ENCODE data around the gene PLSCR1.
"Not testable (repeated sequence)": the region's sequence is repeated elsewhere in the genome, so short reads cannot be mapped to it uniquely, and the experiment has no call there.

The PLSCR1 gene

DNA sequence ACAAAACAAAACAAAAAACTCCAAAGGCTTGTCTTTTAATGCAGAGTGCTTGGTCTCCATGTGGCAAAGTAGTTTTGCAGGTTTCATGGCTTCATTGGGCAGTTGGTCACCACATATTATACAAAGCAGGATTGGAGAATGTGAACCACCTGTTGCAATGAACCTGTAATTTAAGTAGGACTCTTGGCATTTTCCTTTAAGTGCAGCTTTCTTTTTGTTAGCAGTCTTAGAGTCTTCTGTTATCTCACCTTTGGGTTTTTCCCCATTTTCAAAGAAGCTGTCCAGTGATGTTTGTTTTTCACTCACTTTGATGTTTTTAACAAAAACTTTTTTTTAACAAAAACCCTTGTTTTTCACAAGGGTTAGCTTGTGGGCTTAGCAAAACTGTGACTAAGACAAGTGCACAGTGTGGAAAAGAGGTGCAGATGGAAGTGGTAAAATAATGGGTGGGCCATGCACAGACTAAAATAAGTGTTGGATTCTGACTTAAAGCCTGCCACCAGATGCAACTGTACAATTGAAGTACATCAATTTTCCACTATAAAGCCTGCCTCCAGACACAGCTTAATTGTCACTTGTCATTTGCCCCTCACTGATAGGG, 2.9 kb upstream of the PLSCR1 start:
- DNase-seq, result no peak

DNA sequence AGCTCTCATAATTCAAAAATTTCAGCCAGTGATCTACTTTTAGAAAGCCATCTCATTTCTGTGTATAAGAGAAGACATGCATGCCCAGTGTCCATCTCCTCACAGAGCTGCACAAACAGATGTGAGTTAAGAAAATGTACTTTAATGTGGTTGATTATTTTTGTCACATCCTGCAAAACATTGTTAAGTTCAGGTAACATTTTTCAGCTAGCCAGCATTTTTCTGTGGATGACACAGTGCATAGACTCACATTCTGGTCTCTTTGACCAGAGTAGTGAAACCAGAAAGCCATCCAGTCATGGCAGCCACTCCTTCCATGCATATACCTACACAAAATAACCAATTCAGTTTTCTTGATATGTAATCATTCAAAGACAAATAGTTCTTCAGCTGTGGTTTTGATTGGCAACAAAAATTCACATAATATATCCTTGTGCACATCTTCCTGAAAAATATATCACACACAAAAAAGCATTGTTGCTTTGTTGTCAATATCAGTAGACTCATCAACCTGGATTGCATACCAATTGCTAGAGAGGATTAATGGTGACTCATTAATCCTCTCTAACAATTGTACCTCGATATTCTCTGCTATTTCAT, 2.1 kb upstream of the PLSCR1 start:
- DNase-seq, result no peak

DNA sequence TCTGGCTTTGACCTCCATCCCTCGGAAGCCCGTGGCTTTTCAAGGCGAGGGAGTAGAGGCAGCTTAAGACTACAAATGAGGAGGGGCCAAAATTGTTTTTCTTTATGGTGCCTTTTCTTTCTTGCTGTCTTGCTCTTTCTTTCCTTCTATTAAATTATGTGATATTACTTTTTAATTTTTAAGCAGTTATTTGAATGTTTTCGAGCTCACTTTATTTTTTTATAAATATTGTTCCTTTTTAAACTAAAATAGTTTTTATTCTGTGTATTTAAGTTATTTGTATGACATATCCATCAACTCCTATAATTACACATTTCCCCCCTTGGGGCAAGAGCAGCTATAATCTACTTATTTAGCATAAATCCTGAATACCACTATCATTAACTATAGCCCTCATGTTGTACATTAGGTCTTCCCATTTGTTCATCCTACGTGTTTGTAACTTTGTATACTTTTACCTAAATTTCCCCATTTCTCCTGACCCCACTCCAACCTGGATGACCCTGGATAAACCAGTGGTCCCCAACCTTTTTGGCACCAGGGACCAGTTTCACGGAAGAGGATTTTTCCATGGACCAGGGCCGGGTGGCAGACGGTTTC, 622 bp upstream of the PLSCR1 start:
- no peak for DNase-seq

DNA sequence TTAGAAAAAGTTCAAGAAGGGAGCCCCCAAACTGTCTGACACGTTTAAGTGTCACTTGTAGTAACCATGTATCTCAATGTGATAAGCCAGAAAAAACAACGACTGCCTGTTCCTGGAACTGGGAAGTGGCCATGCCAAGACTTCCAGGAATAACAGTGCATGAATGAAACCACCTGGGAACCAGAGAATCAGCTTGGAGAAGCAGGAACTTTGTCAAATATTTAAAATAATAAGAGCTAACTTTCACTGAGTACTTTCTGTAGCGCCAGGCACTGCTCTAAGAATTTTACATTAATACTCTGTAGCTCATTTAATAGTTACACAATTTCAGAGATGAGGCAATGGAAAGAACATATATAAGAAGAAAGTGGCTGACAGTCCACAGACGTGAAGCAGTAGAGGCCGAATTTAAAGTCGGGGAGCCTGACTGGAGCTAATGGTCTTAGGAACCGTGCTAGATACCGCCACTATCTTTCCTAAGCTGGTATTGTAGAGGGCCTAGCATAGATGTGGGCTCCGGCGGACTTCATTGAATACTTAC, 876 bp downstream of the PLSCR1 start:
- DNase-seq, result peak; percentile 53

DNA sequence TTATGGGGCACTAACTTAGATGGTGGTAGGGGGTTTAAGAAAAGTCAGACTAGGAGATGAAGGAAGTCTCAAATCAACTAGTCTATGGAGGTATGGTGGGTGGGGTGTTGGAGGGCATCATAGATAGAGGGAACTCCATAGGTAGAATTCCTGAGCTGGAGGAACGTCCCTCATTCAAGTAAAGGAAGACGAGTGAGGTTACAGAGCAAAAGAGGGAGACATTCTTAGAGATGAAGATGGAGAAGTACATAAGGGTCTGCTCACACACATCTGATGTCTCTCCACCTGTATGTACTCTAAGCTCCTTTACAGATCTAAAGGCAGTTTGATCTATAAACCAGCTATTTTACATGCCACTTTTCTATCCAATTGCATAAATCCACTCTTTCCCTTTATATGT, 1.4 kb downstream of the PLSCR1 start:
- no peak for DNase-seq

DNA sequence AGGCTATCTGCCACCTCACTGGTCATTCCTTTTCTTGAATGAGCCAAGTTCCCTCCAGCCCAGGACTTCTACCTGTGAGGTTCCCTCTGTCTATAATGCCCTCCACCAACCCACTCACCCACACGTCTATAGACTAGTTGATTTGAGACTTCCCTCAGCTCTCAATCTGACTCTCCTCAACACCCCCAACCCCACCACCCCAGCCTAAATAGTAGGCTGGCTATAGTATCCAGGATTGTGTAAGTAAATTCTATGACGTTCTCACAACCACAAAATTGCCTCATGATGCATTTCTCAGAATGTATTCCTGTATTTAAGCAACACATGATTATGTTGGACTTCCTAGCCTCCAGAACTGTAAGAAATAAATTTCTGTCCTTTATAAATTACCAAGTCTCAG, 2.2 kb downstream of the PLSCR1 start:
- DNase-seq, result no peak

DNA sequence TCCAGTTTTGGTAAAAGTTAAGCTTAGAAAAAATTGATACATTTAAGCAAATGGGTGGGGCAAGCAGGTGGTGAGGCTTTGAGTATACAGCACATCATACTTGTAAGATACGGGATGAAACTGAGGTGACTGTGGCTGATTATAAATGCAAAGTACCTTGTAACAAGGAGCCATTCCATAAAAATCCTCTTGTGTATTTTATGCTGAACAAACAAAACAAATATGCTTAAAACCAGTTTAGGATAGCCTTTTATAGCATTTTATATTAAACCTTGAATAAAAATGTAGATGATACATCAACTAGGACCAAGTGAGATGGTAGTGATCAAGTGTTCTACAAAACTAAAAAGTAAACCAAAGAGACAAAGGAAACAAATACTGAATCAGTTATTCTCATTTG, 3.4 kb downstream of the PLSCR1 start:
- no peak for DNase-seq

DNA sequence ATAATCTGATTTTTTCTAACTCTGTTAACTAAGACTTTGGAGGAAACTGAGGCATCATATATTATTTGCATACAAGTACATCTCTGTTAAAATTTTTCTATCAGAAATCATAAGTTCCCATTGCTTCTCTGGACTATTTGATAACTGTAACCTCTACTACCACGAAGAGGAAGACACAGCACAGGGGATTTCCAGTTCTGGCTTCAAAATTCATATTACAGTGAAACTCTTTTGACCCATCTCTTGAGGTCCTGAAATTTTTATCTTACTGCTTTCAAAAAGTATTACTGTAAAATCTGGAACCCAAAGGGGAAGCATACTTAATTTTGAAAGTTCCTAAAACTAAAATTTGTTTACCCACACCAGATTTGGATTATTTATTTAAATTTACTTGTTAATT, 4.2 kb downstream of the PLSCR1 start:
- no peak for DNase-seq

DNA sequence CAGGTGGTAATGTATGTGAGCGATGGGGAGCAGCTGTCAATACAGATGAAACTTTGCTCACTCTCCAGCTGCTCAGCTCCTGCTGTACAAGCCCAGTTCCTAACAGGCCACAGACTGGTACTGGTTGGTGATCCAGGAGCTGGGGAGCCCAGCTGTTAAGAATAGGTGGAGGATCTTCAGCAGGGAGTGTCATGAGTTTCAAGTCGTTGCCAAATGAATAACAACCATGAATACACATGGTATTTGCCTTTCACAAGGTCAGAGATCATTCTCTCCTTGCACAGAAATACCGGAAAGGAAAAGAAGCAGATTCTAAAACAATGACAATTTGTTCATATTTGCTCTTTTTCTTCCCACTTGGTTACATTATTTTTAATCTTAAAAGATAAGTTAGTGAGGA, 5.1 kb downstream of the PLSCR1 start:
- no peak for DNase-seq

DNA sequence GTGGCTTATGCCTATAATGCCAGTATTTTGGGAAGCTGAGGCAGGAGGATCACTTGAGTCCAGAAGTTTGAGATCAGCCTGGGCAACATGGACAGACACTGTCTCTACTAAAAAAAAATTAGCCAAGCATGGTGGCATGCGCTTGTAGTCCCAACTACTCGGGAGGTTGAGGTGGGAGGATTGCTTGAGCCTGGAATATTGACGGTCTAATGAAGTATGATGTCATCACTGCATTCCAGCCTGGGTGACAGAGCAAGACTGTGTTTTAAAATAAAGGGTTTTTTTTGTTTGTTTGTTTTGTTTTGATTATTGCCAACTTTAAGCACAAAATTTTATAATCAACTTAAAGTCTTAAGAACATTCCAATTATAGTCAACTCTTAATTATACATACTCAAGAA, 6.8 kb downstream of the PLSCR1 start:
- no peak for DNase-seq

DNA sequence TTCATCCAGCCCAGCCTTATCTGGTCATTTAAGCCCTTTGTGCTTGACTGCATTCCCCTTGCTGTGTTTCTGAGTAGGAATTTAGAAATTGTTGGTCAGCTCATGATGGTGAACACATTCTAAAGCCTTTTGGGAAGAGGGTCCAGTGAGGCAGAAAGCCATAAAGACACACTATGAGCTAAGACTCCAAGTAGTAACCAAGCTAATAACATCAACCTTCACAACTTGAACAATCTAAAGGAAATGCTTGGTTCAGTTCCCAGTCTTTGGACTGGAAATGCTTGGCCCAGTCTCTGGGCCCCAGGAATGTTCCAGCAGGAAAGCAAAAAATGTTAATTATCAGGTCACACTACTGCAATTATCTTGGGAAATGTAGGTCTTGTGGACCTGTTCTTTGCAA, 7.7 kb downstream of the PLSCR1 start:
- DNase-seq, result no peak

DNA sequence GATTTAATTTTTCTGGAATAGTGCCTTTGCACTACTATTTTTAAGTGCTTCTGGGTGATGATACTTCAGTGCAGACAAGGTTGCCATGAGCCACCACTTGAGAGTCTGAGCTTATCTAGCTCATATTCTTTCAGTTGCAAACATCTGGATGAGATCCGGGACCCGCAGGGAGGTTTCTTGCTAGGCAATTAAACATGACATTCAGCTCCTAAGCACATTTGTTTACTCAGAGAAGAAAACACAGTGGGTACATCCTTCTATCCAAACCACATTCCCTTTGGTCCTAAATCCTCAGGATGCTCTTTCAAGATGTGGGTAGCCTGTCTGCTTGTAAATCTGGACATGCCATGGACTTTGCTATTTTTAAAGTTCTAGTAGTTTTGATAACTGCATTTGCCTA, 12.0 kb downstream of the PLSCR1 start:
- DNase-seq, result no peak

DNA sequence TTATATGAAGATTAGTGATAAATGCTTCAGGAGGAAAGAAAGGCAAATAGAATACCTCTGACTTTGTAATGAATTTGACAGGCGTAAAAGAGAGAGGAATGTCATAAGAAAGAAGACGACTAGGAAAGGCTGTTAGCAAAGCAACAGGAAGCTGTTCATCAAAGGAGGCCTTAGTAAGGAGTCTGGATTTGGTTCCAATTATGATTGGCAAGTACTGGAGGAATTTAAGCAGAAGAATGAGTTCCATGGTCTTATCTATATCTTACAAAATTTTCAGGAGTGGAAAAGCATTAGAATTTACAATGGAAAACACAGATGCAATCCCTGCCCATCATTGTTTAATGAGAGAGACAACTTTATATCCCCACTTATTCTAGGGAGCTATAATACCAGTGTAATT, 13.8 kb downstream of the PLSCR1 start:
- DNase-seq, result no peak

DNA sequence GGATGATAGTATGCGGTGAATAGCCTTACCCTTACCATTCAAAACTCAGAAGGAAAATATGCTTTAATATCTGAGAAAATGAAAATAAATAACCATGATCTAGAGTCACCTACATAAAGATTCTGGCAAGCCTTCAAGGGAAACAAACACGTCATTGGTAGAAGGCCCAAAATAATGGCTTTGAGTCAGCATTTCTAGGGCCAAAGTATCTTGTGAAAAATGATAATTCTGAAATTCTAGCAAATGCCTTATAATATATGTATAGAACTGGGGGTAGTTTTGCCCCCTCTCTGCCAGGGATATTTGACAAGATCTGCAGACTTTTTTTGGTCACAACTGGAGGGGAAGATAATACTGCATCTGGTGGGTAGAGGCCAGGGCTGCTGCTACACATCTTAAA, 15.4 kb downstream of the PLSCR1 start:
- DNase-seq, result no peak

DNA sequence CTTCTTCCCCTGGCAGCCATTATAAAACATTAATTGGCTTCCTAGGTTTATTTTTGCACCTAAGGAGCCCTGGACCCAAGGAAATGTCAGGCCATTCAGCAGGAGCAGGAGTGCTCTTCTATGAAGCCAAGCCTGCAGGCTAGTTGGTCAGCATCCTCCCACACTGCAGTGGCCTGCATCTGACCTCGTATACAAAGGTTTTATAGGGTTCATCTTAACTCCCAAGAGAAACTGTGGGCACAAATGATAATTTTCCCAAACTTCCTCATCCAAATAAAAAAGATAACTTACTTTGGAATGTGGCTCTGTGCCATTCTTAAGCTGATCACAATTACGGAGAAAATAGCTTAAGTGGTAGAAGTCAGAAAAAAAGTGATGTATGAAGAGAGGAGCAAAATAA, 19.4 kb downstream of the PLSCR1 start:
- no peak for DNase-seq

DNA sequence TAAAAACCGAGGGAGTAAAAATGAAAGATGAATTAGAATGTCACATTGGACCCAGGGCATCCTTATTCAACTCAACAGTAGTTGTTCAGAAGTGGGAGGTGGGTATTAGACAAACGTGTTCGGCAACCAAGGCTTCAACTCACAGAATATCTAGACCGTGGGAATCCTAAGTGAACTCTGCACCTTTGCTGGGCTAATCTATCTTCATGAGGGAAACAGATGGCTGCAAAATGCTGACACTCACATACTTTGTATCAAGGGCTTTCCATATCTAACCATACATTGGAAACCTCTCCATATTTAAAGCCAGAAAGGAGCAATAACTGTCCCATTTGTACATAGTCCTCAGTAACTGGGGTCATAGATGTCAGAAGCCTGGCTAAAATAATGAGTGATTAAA, 20.9 kb downstream of the PLSCR1 start:
- DNase-seq, result no peak

DNA sequence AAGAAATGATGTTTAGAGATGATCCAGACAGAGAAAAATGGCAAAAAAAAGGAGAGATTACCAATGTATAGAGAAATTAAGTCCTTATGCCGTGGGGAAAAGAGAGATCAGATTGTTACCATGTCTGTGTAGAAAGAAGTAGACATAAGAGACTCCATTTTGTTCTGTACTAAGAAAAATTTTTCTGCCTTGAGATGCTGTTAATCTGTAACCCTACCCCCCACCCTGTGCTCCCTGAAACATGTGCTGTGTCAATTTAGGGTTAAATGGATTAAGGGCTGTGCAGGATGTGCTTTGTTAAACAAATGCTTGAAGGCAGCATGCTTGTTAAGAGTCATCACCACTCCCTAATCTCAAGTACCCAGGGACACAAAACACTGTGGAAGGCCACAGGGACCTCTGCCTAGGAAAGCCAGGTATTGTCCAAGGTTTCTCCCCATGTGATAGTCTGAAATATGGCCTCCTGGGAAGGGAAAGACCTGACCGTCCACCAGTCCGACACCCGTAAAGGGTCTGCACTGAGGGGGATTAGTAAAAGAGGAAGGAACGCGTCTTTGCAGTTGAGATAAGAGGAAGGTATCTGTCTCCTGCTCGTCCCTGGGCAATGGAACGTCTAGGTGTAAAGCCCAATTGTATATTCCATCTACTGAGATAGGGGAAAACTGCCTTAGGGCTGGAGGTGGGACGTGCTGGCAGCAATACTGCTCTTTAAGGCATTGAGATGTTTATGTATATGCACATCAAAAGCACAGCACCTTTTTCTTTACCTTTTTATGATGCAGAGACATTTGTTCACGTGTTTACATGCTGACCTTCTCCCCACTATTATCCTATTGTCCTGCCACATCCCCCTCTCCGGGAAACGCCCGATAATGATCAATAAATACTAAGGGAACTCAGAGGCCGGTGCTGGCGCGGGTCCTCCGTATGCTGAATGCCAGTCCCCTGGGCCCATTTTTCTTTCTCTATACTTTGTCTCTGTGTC, 21.9 kb downstream of the PLSCR1 start:
- DNase-seq, result not testable (repeated sequence)

DNA sequence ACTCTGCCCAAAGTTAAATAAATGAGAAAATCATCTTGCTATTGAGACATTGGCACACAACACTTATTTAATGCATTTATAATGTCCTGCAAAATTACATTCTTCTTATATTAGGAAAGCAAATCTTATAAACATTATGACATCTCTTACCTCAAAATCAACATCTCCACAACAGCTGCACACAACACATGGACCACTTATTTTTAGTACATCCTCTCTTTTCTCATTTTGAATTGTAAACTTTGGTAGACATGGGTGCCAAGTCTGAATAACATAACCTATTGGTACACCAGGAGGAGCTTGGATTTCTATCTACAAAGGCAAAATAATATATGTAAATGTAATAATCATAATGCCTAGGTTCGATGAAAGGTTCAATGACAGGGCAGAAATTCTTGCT, 23.0 kb downstream of the PLSCR1 start:
- no peak for DNase-seq

DNA sequence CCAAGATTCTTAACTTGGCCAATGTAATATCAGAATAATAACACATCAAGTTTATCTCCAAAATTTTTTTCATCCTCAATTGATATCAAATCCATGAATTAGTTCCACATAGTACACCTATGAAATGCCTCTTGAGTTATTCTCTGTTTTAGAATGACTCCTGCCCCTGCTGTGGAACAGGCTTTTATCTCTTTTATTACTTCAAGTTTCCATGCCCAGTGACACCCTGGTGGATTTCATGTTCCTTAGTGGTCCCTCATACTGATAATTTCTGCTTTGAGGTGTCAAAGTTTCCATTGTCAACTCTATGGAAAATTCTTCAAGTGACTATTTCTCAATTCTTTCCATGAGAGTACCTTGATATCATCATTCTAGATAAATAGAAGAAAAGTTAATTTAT, 24.6 kb downstream of the PLSCR1 start:
- no peak for DNase-seq

DNA sequence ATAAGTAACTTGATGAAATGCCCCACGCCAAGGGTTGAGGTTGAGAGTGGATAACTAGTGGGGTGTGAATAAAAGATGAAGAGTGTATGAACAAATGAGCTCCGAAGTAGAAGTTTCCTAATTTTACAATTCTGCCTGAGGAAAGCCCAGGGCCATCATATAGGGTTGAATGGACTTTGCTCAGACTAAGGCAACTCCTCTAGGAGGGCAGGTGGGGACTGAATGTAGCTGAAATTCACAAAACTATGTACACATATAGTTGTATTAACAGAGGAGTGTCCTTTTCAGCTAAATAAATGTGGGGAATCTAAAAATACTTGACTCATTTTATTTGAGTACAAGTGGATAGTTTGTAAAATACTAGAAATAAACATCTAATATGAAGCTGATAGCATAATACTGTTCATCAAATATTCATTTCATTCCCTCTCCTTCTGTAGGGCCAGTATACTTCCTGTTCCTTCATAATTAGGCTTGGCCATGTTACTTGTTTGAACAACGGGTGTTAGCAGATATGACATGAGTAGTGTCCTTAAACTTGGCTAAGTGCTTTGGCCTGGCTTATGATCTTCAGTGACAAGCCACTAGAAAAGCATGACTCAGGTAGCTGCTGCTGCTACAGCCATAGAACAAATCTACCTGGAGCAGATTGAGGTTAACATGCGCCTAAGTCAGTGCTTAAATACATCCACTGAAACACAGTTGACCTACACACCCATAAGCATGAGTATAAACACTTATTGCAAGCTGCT, 26.5 kb downstream of the PLSCR1 start:
- no peak for DNase-seq

DNA sequence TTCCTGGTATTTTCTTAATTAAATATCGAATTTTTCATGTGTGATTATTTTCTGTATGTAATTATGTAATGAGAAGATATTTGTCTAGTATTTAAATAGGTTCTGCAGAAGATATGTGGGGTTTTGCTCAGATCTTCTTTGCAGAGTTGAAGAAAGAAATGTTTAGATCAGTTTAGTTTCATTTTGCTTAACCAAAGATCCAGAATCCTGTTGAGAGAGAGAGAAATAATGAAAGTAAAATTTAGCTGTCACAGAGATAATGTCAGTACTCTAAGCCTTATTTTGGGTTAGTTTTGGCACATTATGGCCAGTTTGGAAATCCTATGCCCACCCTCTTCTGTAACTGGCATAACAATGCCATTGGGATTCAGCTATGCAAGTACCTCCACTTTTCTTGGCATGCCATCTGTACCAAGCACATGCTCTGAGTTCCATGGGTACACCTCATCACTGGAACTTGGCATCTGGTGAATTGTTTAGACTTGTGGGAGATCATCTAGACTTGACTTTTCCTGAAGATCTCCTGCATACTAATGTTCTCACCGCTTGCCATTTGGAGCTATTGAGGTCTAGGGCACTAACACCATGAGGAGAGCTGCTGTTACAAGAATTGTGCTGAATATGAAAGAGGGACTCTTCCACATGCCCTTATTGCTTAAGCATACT, 30.9 kb downstream of the PLSCR1 start:
- no peak for DNase-seq
